WTC11 (cell line): Measurements from ENCODE around the gene CBLB. TPM values are rescaled to one million over a fixed set of nuclear protein-coding genes. Genes with fewer than 3 reads are reported as not detected.

Experiments used
- ATAC-seq: fragments of 200-7000 bp; cut with Tn5 transposase; 2 replicates; pipeline ENCODE4 v1.10.0; 2021; ENCODE audit warnings: mild to moderate bottlenecking, moderate library complexity
- CTCF ChIA-PET: fragments of 300-600 bp; sonication (Branson Sonifier 250); formaldehyde crosslinking; loops from one replicate; lab custom pipeline; 2021; ENCODE audit warnings: antibody characterized with exemption; lab: Charles Lee
- POLR2A ChIA-PET: fragments of 350-600 bp; sonication (Branson Sonifier 250); formaldehyde crosslinking; loops from one replicate; lab custom pipeline; 2021; ENCODE audit warnings: antibody characterized with exemption; lab: Charles Lee
- DNase-seq: peaks from one replicate; pipeline ENCODE4 v3.0.0; 2021; ENCODE audit warnings: low spot score
- H3K27ac Mint-ChIP-seq: 2 replicates; pipeline ENCODE4 v1.8.0; 2021; ENCODE audit warnings: mixed read lengths
- H3K27me3 Mint-ChIP-seq: 2 replicates; pipeline ENCODE4 v1.8.0; 2021; ENCODE audit warnings: low read depth, mild to moderate bottlenecking, moderate library complexity, mixed read lengths
- H3K36me3 Mint-ChIP-seq: 2 replicates; pipeline ENCODE4 v1.8.0; 2021; ENCODE audit warnings: mixed read lengths
- H3K4me1 Mint-ChIP-seq: 2 replicates; pipeline ENCODE4 v1.8.0; 2022; ENCODE audit warnings: mixed read lengths
- H3K4me3 Mint-ChIP-seq: 2 replicates; pipeline ENCODE4 v1.8.0; 2021; ENCODE audit warnings: mild to moderate bottlenecking, moderate library complexity, mixed read lengths
- H3K9me3 Mint-ChIP-seq: 2 replicates; pipeline ENCODE4 v1.8.0; 2021; ENCODE audit warnings: mixed read lengths
- ATF1 ChIP-seq: sonication (generic); formaldehyde crosslinking; IDR thresholded peaks from 2 replicates; pipeline ENCODE4 v1.8.1; 2023; ENCODE audit warnings: mild to moderate bottlenecking, moderate library complexity, missing genetic modification reagents
- CBFB ChIP-seq: sonication (generic); formaldehyde crosslinking; IDR thresholded peaks from 2 replicates; pipeline ENCODE4 v1.8.1; 2022; ENCODE audit warnings: mild to moderate bottlenecking, low read depth, missing genetic modification reagents
- E2F4 ChIP-seq: sonication (generic); formaldehyde crosslinking; IDR thresholded peaks from 2 replicates; pipeline ENCODE4 v1.8.1; 2022; ENCODE audit warnings: low read depth, mild to moderate bottlenecking, moderate library complexity, missing genetic modification reagents, borderline replicate concordance
- E2F5 ChIP-seq: sonication (generic); formaldehyde crosslinking; IDR thresholded peaks from 2 replicates; pipeline ENCODE4 v1.8.1; 2022; ENCODE audit warnings: mild to moderate bottlenecking, moderate library complexity, missing genetic modification reagents
- EMX1 ChIP-seq: fragments of 250-450 bp; sonication (Bioruptor Pico); IDR thresholded peaks from 2 replicates; pipeline ENCODE4 v1.8.0; 2021; ENCODE audit warnings: mild to moderate bottlenecking
- FOXK1 ChIP-seq: sonication (generic); formaldehyde crosslinking; IDR thresholded peaks from 2 replicates; pipeline ENCODE4 v1.8.0; 2022; ENCODE audit warnings: mild to moderate bottlenecking, moderate library complexity, missing genetic modification reagents
- FOXP1 ChIP-seq: sonication (generic); formaldehyde crosslinking; IDR thresholded peaks from 2 replicates; pipeline ENCODE4 v1.8.0; 2022; ENCODE audit warnings: missing genetic modification reagents, mild to moderate bottlenecking, moderate library complexity, borderline replicate concordance
- FOXP4 ChIP-seq: sonication (generic); formaldehyde crosslinking; IDR thresholded peaks from 2 replicates; pipeline ENCODE4 v1.8.0; 2022; ENCODE audit warnings: mild to moderate bottlenecking, missing genetic modification reagents
- GTF2I ChIP-seq: fragments of 250-450 bp; sonication (Bioruptor Pico); conservative IDR thresholded peaks from 2 replicates; pipeline ENCODE4 v1.4.0; 2021; ENCODE audit warnings: mild to moderate bottlenecking
- HMGXB4 ChIP-seq: sonication (generic); formaldehyde crosslinking; IDR thresholded peaks from 2 replicates; pipeline ENCODE4 v1.8.1; 2023; ENCODE audit warnings: mild to moderate bottlenecking, moderate library complexity, missing genetic modification reagents
- IRF1 ChIP-seq: sonication (generic); formaldehyde crosslinking; IDR thresholded peaks from 2 replicates; pipeline ENCODE4 v1.8.0; 2023; ENCODE audit warnings: missing genetic modification reagents
- IRF2 ChIP-seq: sonication (generic); formaldehyde crosslinking; IDR thresholded peaks from 2 replicates; pipeline ENCODE4 v1.8.0; 2022; ENCODE audit warnings: low read depth, missing genetic modification reagents, borderline replicate concordance
- JAZF1 ChIP-seq: fragments of 250-450 bp; sonication (Bioruptor Pico); IDR thresholded peaks from 2 replicates; pipeline ENCODE4 v1.9.0; 2021; ENCODE audit warnings: moderate library complexity, mild to moderate bottlenecking, inconsistent platforms
- MYBL2 ChIP-seq: sonication (generic); formaldehyde crosslinking; IDR thresholded peaks from 2 replicates; pipeline ENCODE4 v1.8.1; 2023; ENCODE audit warnings: mild to moderate bottlenecking, moderate library complexity, missing genetic modification reagents
- NFYB ChIP-seq: sonication (generic); formaldehyde crosslinking; conservative IDR thresholded peaks from 2 replicates; pipeline ENCODE4 v1.8.0; 2022; ENCODE audit warnings: low read depth, missing genetic modification reagents
- NR1H2 ChIP-seq: sonication (generic); formaldehyde crosslinking; IDR thresholded peaks from 2 replicates; pipeline ENCODE4 v1.9.0; 2021; ENCODE audit warnings: mild to moderate bottlenecking, moderate library complexity, missing genetic modification reagents
- SMAD3 ChIP-seq: sonication (generic); formaldehyde crosslinking; IDR thresholded peaks from 2 replicates; pipeline ENCODE4 v1.8.0; 2022; ENCODE audit warnings: missing genetic modification reagents, mild to moderate bottlenecking, borderline replicate concordance
- SMAD4 ChIP-seq: sonication (generic); formaldehyde crosslinking; IDR thresholded peaks from 2 replicates; pipeline ENCODE4 v1.8.0; 2022; ENCODE audit warnings: mild to moderate bottlenecking, missing genetic modification reagents
- SOX15 ChIP-seq: fragments of 250-450 bp; sonication (Bioruptor Pico); IDR thresholded peaks from 2 replicates; pipeline ENCODE4 v1.9.0; 2021; ENCODE audit warnings: mild to moderate bottlenecking
- ZNF121 ChIP-seq: sonication (generic); formaldehyde crosslinking; IDR thresholded peaks from 2 replicates; pipeline ENCODE4 v1.8.0; 2023; ENCODE audit warnings: missing genetic modification reagents
- ZNF219 ChIP-seq: sonication (generic); formaldehyde crosslinking; IDR thresholded peaks from 2 replicates; pipeline ENCODE4 v1.8.0; 2023; ENCODE audit warnings: missing genetic modification reagents, mild to moderate bottlenecking, borderline replicate concordance
- ZNF263 ChIP-seq: sonication (generic); formaldehyde crosslinking; IDR thresholded peaks from 2 replicates; pipeline ENCODE4 v1.8.1; 2022; ENCODE audit warnings: low read depth, mild to moderate bottlenecking, moderate library complexity, missing genetic modification reagents
- ZNF396 ChIP-seq: fragments of 250-450 bp; sonication (Bioruptor Pico); IDR thresholded peaks from 2 replicates; pipeline ENCODE4 v1.8.0; 2021; ENCODE audit warnings: mild to moderate bottlenecking, moderate library complexity, borderline replicate concordance
- ZNF416 ChIP-seq: fragments of 250-450 bp; sonication (Bioruptor Pico); IDR thresholded peaks from 2 replicates; pipeline ENCODE4 v1.9.0; 2021; ENCODE audit warnings: mild to moderate bottlenecking, inconsistent platforms
- ZNF425 ChIP-seq: fragments of 250-450 bp; sonication (Bioruptor Pico); conservative IDR thresholded peaks from 2 replicates; pipeline ENCODE4 v1.9.0; 2021; ENCODE audit warnings: mild to moderate bottlenecking
- total RNA-seq: library from RNA; stranded (reverse); gene quantifications from 3 replicates; pipeline ENCODE4 v1.2.3, GENCODE V29; 2021

Gene CBLB
- total RNA-seq, 1 experiment from 2014 or later, result 19.8 TPM

- ATAC-seq, result no peak
- no peaks in the 10 kb centered on the region for H3K36me3 Mint-ChIP-seq
- TF ChIP-seq GTF2I, result no peak
- no peak for TF ChIP-seq ATF1
- TF ChIP-seq ZNF219 (CRISPR knock-in tag), result no peak
- no peak for TF ChIP-seq IRF1 (CRISPR knock-in tag)
- TF ChIP-seq SMAD3 (CRISPR knock-in tag), result no peak
- no peak for TF ChIP-seq ZNF121
- TF ChIP-seq HMGXB4 (CRISPR knock-in tag), result no peak
- TF ChIP-seq MYBL2 (CRISPR knock-in tag), result no peak
- no peak overlapping the region for H3K27ac Mint-ChIP-seq
- H3K27me3 Mint-ChIP-seq, result no peaks in the 10 kb centered on the region
- H3K4me3 Mint-ChIP-seq, result no peak overlapping the region
- no peaks in the 10 kb centered on the region for H3K9me3 Mint-ChIP-seq
- DNase-seq, result no peak
- POLR2A ChIA-PET, result no interaction called here
- H3K4me1 Mint-ChIP-seq, result peaks cover 24% of the 10 kb centered on the region
- CTCF ChIA-PET, result no interaction called here
Observed at GRCh38 chr3:105809208-105809888, 59.5 kb downstream of the CBLB start.

- ATAC-seq (no peak), DNase-seq (no peak)
- Mint-ChIP-seq H3K36me3 (no peaks in the 10 kb centered on the region), H3K4me3 (no peak overlapping the region), H3K4me1 (peaks cover 30% of the 10 kb centered on the region)
- CTCF ChIA-PET, result no interaction called here
- no peak for TF ChIP-seq NFYB (CRISPR knock-in tag)
- no peak for TF ChIP-seq IRF2
- TF ChIP-seq SOX15 (CRISPR knock-in tag), result no peak
- no peak for TF ChIP-seq ZNF416 (CRISPR knock-in tag)
- TF ChIP-seq FOXP4, result no peak
- no peak for TF ChIP-seq ZNF396
- TF ChIP-seq E2F4 (CRISPR knock-in tag), result no peak
- no peak for TF ChIP-seq ZNF263
- TF ChIP-seq FOXP1, result no peak
- TF ChIP-seq EMX1 (CRISPR knock-in tag), result no peak
- TF ChIP-seq GTF2I, result no peak
- no peak for TF ChIP-seq ZNF425 (CRISPR knock-in tag)
- TF ChIP-seq CBFB (CRISPR knock-in tag), result no peak
- no peak for TF ChIP-seq NR1H2 (CRISPR knock-in tag)
- TF ChIP-seq FOXK1, result no peak
- no peak for TF ChIP-seq SMAD4 (CRISPR knock-in tag)
- no peak for TF ChIP-seq E2F5
- no peak for TF ChIP-seq JAZF1 (CRISPR knock-in tag)
- no peak for TF ChIP-seq ATF1
- TF ChIP-seq, all 79 proteins: peak for 0
- Mint-ChIP-seq H3K27ac (no peak overlapping the region), H3K27me3 (no peaks in the 10 kb centered on the region), H3K9me3 (no peaks in the 10 kb centered on the region)
- POLR2A ChIA-PET, result no interaction called here
Observed at GRCh38 chr3:105807701-105808100, 61.1 kb downstream of the CBLB start.
